HEK293T (cell line): Measurements from ENCODE around the gene UFM1.

ENCODE experiments used
- BHLHE40 ChIP-seq: fragments of 450-650 bp; IDR thresholded peaks from 2 replicates; pipeline ENCODE4 v1.6.1; 2016; ENCODE audit warnings: mild to moderate bottlenecking, moderate library complexity, borderline replicate concordance
- CTBP1 ChIP-seq: fragments of 450-650 bp; IDR thresholded peaks from 2 replicates; pipeline ENCODE4 v1.6.1; 2016; ENCODE audit warnings: borderline replicate concordance
- FOXA1 ChIP-seq: fragments of 450-650 bp; IDR thresholded peaks from 2 replicates; pipeline ENCODE4 v1.6.1; 2016; ENCODE audit warnings: mild to moderate bottlenecking
- FOXK2 ChIP-seq: fragments of 450-650 bp; IDR thresholded peaks from 2 replicates; pipeline ENCODE4 v1.6.1; 2016; ENCODE audit warnings: mild to moderate bottlenecking
- HDGF ChIP-seq: fragments of 450-650 bp; IDR thresholded peaks from 2 replicates; pipeline ENCODE4 v1.6.1; 2017; ENCODE audit warnings: antibody characterized with exemption, borderline replicate concordance
- PKNOX1 ChIP-seq: fragments of 450-650 bp; IDR thresholded peaks from 2 replicates; pipeline ENCODE4 v1.6.1; 2016
- SP1 ChIP-seq: fragments of 450-650 bp; IDR thresholded peaks from 2 replicates; pipeline ENCODE4 v1.6.1; 2017
- TARDBP ChIP-seq: fragments of 450-650 bp; IDR thresholded peaks from 2 replicates; pipeline ENCODE4 v1.6.1; 2016

GRCh38 chr13:38346764-38347163 lies 2.9 kb upstream of the UFM1 start:
- TF ChIP-seq TARDBP (no peak), SP1 (no peak), PKNOX1 (no peak), HDGF (no peak), BHLHE40 (no peak), FOXK2 (no peak), FOXA1 (no peak), CTBP1 (no peak)
